ENCODE measurements around the gene PCK2. TPM values are rescaled to one million over a fixed set of nuclear protein-coding genes. Genes with fewer than 3 reads are reported as not detected.

PCK2 gene
- total and polyA plus RNA-seq, 2 of the 13 experiments (the other 11 are each of a cell fraction or from before 2014, with no cell fraction given) = 129 to 272 TPM

DNA sequence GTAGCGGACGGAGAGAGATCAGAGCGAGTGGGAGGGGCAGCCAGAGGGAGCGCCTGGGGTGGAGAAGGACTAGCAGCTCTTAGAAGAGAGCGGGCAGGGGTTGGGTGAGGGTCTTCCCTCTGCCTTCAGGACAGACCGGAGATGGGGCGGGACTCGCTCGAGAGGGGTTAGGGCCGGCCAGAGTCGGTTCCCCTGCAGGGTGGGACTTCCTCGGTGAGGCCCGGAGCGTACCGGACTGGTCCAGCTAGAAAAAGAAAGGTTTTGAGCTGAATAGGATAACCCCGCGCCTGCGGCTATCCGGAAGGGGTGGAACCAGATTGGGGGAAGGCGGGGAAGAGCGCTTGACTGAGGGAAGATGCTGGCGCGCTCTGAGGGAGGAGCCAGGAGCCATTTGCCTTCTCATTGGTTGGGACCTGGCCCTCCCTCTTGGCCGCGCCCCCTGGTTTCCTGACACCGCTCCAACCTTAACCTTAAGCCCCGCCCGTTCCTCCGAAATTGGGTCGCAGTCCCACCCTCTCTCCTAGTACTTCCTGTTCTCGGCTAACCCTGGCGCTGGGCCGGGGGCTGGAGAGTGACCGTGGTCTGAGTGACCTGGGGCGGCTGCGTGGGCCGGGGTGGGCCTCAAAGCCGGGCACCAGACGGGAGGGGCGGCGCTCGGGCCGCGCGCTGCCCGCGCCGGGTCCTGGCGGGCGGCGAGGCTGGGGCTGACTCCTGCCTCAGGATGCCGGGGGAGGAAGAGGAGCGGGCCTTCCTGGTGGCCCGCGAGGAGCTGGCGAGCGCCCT lies 53.1 kb downstream of the PCK2 start, which contains the start of gene RNF31 (continued):
- TF ChIP-seq, protein P1, sequence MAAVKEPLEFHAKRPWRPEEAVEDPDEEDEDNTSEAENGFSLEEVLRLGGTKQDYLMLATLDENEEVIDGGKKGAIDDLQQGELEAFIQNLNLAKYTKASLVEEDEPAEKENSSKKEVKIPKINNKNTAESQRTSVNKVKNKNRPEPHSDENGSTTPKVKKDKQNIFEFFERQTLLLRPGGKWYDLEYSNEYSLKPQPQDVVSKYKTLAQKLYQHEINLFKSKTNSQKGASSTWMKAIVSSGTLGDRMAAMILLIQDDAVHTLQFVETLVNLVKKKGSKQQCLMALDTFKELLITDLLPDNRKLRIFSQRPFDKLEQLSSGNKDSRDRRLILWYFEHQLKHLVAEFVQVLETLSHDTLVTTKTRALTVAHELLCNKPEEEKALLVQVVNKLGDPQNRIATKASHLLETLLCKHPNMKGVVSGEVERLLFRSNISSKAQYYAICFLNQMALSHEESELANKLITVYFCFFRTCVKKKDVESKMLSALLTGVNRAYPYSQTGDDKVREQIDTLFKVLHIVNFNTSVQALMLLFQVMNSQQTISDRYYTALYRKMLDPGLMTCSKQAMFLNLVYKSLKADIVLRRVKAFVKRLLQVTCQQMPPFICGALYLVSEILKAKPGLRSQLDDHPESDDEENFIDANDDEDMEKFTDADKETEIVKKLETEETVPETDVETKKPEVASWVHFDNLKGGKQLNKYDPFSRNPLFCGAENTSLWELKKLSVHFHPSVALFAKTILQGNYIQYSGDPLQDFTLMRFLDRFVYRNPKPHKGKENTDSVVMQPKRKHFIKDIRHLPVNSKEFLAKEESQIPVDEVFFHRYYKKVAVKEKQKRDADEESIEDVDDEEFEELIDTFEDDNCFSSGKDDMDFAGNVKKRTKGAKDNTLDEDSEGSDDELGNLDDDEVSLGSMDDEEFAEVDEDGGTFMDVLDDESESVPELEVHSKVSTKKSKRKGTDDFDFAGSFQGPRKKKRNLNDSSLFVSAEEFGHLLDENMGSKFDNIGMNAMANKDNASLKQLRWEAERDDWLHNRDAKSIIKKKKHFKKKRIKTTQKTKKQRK (IDR thresholded peaks at IDR 0.05; ENCODE audit: low read length) = no peak
- TF ChIP-seq, protein P2, sequence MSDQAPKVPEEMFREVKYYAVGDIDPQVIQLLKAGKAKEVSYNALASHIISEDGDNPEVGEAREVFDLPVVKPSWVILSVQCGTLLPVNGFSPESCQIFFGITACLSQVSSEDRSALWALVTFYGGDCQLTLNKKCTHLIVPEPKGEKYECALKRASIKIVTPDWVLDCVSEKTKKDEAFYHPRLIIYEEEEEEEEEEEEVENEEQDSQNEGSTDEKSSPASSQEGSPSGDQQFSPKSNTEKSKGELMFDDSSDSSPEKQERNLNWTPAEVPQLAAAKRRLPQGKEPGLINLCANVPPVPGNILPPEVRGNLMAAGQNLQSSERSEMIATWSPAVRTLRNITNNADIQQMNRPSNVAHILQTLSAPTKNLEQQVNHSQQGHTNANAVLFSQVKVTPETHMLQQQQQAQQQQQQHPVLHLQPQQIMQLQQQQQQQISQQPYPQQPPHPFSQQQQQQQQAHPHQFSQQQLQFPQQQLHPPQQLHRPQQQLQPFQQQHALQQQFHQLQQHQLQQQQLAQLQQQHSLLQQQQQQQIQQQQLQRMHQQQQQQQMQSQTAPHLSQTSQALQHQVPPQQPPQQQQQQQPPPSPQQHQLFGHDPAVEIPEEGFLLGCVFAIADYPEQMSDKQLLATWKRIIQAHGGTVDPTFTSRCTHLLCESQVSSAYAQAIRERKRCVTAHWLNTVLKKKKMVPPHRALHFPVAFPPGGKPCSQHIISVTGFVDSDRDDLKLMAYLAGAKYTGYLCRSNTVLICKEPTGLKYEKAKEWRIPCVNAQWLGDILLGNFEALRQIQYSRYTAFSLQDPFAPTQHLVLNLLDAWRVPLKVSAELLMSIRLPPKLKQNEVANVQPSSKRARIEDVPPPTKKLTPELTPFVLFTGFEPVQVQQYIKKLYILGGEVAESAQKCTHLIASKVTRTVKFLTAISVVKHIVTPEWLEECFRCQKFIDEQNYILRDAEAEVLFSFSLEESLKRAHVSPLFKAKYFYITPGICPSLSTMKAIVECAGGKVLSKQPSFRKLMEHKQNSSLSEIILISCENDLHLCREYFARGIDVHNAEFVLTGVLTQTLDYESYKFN (CRISPR knock-in tag; conservative IDR thresholded peaks at IDR 0.05) = peak; percentile 11; the same call in 1 of the 2 replicates
- TF ChIP-seq ZBTB42 (CRISPR knock-in tag; IDR thresholded peaks at IDR 0.05) (peak; percentile 83), CBFB (CRISPR knock-in tag; IDR thresholded peaks at IDR 0.05) (no peak), HOXA9 (CRISPR knock-in tag; IDR thresholded peaks at IDR 0.05; ENCODE audit: borderline replicate concordance) (no peak), ZNF282 (IDR thresholded peaks at IDR 0.05; ENCODE audit: partially characterized antibody) (no peak), SRSF9 (IDR thresholded peaks at IDR 0.05; ENCODE audit: borderline replicate concordance, insufficient read depth, low read depth, low read length, poor library complexity, severe bottlenecking) (no peak), ZNF577 (CRISPR knock-in tag; IDR thresholded peaks at IDR 0.05; ENCODE audit: borderline replicate concordance, low read depth) (no peak), ZKSCAN5 (CRISPR knock-in tag; IDR thresholded peaks at IDR 0.05) (no peak), ZNF354B (CRISPR knock-in tag; IDR thresholded peaks at IDR 0.05) (no peak; the same call in 1 of the 2 replicates)
- TF ChIP-seq, protein P3, sequence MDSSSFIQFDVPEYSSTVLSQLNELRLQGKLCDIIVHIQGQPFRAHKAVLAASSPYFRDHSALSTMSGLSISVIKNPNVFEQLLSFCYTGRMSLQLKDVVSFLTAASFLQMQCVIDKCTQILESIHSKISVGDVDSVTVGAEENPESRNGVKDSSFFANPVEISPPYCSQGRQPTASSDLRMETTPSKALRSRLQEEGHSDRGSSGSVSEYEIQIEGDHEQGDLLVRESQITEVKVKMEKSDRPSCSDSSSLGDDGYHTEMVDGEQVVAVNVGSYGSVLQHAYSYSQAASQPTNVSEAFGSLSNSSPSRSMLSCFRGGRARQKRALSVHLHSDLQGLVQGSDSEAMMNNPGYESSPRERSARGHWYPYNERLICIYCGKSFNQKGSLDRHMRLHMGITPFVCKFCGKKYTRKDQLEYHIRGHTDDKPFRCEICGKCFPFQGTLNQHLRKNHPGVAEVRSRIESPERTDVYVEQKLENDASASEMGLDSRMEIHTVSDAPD (CRISPR knock-in tag; IDR thresholded peaks at IDR 0.05) = no peak
- TF ChIP-seq, protein P4, sequence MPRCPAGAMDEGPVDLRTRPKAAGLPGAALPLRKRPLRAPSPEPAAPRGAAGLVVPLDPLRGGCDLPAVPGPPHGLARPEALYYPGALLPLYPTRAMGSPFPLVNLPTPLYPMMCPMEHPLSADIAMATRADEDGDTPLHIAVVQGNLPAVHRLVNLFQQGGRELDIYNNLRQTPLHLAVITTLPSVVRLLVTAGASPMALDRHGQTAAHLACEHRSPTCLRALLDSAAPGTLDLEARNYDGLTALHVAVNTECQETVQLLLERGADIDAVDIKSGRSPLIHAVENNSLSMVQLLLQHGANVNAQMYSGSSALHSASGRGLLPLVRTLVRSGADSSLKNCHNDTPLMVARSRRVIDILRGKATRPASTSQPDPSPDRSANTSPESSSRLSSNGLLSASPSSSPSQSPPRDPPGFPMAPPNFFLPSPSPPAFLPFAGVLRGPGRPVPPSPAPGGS (CRISPR knock-in tag; IDR thresholded peaks at IDR 0.05) = no peak; the same call in none of the 2 replicates
- TF ChIP-seq, protein P5, sequence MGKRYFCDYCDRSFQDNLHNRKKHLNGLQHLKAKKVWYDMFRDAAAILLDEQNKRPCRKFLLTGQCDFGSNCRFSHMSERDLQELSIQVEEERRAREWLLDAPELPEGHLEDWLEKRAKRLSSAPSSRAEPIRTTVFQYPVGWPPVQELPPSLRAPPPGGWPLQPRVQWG (CRISPR knock-in tag; IDR thresholded peaks at IDR 0.05; ENCODE audit: borderline replicate concordance, low read depth) = no peak
- TF ChIP-seq, protein P6, sequence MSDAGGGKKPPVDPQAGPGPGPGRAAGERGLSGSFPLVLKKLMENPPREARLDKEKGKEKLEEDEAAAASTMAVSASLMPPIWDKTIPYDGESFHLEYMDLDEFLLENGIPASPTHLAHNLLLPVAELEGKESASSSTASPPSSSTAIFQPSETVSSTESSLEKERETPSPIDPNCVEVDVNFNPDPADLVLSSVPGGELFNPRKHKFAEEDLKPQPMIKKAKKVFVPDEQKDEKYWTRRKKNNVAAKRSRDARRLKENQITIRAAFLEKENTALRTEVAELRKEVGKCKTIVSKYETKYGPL (CRISPR knock-in tag; IDR thresholded peaks at IDR 0.05) = peak; percentile 45; the same call in 1 of the 2 replicates
- TF ChIP-seq, protein P7, sequence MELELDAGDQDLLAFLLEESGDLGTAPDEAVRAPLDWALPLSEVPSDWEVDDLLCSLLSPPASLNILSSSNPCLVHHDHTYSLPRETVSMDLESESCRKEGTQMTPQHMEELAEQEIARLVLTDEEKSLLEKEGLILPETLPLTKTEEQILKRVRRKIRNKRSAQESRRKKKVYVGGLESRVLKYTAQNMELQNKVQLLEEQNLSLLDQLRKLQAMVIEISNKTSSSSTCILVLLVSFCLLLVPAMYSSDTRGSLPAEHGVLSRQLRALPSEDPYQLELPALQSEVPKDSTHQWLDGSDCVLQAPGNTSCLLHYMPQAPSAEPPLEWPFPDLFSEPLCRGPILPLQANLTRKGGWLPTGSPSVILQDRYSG (CRISPR knock-in tag; IDR thresholded peaks at IDR 0.05) = peak; percentile 90
